Globus pallidus (tissue), 1 donor: ENCODE measurements around the gene MTREX.

Experiments used
- DNase-seq: peaks from one replicate; pipeline ENCODE4 v3.0.0-alpha.2; 2015; ENCODE audit warnings: low spot score

The MTREX gene

DNA sequence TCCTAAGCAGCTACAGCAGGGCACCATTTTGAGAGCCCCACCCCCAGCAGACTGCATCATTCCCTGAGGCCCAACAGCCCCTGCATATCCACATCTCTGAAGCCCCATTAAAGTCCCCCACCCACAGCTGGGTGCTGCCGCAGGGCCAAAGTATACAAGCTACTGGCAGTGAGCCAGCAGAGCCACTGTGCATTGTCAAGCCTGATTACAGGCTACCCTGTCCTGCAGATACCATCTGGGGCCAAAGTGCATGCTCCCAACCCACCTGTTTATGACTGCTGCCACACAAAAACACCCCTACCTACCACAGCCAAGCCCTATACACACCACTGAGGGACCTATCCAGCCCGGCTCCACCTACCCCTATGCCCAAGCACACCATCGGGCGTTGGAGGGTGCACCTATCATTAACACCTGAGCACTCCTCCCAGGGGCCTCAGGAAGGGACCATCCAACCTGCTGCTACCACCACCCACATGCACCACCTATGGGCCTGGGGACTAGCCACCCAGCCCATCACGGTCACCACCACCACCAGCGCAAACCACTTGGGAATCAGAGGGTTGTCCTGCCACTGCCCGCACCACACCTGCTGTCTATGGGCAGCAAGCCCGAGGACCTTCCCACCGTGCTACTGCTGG is 121.9 kb downstream of the MTREX start:
- DNase-seq, result no peak

DNA sequence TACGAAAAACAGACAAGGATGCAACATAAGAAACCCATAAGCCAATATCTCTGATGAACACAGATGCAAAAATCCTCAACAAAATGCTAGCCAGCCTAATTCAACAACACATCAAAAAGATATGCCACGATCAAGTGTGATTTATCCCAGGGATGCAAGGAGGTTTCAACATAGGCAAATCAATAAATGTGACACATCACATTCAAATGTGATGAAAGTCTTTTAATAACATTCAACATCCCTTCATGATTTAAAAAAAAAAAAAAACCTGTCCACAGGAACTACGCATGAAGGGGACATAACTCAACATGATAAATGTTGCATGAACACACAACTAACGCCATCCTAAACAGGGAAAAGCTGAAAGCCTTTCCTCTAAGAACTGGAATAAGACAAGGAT is 124.8 kb downstream of the MTREX start:
- DNase-seq, result no peak

DNA sequence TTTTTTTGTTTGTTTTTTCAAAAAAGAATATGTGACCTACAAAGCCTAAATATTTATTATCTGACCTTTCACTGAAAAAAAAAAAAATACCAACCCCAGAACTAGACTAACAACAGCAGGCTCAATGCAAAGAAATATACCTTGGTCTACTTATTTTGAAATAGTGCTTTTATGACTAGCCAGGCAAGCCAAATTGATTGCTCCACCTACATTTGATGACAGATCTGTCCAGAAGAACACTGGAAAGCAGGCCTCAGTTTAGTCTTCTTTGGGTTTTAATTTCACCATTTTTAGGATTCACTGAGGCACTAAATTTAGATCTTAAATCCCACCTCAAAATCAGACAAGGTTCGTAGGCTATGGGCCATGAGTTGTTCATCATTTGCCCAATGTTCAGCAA is 129.7 kb downstream of the MTREX start:
- DNase-seq, result no peak

DNA sequence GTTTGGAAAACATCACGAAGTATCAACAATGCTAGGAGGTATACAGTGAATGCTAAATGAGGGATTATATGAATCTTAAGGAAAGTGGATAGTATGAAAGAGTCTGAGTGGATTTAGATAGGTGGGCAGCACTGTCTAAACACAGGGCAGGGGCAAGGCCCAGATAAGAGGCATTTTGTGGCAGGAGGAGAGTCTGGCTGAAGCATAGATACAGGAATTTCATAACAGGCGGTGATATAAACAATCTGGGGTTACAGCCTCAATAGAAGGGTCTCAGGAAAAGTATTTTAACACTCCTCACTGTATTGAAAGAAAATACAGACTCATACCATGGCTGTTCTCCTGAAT is 130.0 kb downstream of the MTREX start:
- no peak for DNase-seq

DNA sequence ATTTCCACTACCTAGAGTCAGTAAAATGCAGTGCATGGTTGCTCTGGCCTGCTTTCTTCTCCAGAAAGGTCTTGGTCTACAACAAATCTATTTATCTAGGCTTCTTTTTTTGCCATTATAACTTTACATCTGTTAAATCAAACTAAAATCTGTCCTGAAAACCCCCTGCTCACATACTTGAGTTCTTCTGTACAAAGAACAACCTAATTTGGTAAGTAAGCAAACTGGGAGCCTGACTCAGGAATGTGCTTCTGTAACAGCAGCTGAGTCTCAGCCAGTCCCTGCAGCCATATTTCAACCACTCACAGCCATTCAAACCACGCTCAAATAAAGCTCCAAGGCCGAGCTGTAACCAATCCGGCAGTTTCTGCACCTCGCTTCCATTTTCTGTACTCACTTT is 131.2 kb downstream of the MTREX start:
- peak; percentile 56 for DNase-seq

DNA sequence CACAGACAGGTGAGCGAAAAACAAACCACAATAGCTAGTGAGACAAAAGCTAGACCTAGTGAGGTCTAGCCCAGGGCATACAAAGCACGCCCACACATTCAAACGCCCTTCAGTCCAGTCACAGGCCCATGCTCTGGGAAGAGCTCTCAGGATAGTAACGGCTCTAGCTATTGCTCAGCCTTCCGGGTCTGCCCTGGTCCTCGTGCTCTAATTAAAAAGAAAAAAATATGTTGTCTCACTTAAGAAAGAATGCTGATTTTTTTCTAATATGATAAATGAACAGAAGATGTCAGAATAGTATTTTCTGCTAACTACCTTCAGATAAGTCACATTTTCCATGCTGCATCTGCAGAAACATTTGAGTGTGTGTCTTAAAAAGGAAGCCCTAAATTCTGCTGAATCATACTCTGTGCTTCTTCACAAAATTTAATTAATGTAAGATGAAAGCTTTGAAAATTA is 132.4 kb downstream of the MTREX start:
- DNase-seq, result peak; percentile 40

DNA sequence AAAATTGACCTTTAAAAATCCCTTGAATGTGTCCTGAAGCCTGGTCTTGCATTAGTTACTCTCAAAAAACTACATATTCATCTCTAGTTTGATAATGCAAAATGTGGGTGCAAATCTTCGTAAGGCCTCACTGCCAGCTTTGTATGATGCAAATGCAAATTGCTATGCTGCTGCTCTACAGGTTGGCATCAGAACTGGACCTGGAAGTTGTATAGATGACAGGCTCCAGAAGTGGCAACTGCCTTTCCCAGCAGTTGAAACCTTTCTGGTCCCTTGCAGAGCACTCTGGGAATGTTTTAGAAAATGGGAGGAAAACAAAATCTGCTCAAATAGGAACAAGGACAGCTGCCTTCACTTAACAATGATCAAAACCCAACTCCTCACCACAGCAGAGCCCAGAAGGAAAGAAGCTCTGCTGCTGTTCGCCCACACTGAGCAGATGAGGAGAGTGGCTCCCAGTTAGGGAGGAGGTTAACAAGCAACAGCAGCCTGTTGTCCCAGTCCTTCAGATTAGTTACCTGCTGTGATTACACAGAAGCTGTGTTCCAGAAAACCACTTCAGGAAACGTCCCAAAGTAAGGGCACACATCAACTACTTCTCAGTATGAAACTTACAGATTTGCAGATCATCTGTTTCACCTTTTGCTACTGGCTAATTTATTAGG is 133.4 kb downstream of the MTREX start:
- no peak for DNase-seq

DNA sequence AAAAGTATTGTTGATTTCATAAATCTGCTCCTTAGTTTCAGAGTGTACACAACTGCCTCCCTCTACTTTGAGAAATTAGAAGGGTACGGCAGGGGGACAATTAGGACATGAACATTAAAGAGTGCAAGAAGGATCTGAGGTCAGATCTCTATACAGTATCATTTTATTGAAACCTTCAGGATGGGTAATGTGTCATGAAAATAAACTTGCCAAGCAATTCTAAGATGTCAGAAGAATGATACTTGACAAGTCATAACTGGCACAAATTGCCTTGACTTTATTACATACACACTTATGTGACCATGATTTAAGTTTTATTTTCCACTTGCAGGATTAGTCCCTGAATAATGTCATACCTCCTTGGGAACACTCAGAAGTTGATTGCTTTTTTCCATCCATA is 134.2 kb downstream of the MTREX start:
- DNase-seq, result no peak

DNA sequence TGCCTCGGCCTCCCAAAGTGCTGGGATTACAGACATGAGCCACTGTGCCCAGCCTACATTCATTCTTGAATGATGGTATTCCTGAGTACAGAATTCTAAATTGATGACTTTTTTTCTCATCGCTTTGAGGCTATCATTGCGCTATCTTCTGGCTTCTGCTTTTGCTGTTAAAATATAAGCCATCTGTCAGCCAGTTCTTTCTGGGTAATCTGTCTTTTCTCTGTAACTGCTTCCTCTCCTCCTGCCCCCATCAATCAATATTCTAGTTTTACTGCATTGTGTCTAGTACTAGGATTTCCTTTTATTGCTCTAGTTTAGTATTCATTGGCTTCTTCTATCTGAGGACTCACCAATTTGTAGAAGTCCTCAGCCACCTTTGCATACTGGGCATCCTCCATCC is 138.0 kb downstream of the MTREX start:
- DNase-seq, result no peak

DNA sequence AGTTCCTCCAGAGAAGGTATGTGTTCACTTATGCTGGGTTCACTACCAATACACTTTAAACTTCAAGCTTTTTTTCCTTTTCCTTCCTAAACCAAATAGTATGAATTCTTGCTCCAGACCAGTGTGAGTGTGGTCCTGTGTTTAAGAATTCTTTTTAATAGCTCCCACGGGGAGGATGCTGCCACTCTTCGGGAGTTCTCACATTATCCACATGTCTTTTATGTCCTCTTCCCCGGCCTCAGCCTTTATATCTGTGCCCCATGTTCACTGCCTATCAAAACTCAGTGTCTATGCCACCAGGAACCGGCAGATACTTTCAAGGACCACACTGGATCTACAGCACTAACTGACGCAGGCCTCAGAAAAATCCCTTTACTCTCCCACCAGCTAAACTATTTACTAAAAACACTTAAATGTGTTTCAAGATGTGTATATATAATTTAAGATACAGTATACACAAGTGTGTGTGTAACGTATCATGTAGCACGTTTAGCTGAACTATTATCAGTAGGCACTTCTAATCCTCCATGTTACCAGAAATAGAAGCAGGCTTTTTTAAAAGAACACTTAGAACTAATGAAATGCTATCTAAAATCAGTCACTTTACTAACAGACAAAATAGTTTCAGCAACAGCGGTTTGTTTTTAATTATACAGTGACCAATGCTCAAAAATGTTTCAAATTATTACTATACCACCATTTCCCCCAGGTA is 139.0 kb downstream of the MTREX start:
- no peak for DNase-seq

DNA sequence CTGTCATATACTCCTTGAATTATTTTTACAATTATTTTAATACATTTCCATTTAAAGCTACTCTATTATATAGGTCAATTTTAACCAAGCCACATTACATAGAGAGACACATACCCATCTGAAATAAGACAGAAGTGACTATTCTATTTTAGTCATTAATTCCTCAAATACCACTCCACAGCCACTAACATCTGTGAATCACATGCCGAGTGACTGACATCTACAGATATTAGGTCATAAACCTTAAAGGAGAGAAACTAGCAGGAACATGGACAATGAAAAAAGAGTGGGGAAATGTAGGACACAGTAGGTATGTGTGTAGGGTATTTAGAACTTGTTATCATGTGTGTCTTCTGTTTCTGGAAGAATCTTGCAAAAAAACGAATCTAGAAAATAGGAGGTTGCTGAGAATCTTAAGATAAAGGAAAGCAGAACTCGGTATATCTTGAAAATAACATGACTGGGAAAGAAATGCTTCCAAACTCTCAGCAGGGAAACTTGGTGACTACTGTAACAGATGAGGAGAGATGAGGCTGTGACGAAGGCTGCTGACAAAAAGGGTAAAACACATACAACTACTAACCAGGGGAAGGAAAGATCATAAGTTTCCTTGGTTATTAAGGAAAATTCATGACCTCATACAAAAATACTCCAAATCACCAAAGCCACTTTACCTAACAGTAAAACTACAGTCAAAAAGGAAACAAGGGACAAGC is 142.4 kb downstream of the MTREX start:
- DNase-seq, result no peak

DNA sequence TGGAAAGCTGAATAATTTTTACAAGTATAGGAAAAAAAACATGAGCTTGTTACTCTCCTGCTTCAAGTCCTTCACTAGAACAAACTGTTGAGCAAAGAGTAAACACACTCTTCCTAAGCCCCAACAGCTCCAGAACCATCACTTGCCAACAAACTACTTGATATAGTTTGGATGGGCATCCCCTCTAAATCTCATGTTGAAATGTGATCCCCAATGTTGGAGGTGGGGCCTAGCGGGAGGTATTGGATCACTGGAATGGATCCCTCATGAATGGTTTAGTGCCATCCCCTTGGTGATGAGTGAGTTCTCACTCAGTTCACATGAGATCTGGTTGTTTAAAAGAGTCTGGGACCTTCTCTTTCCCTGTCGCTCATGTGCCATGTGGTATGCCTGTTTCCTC is 144.2 kb downstream of the MTREX start:
- DNase-seq, result no peak

DNA sequence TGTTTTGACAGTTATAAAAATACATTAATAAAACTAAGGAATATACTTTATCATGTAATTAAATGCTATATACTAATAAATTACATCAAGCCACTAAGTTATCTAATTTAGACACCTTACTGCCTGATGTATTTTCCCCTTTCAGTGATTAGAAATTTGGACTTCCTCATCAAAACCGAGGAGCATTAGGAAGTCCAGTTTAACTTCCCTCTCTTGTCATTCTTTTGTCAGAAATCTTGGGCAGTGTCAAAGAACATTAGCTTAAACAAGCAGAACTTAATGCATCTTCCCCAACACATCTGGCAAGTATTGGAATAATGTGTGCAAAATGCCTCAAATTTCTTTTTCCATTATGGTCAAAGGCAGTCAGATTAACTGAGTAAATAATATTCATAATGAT is 145.4 kb downstream of the MTREX start:
- DNase-seq, result no peak

DNA sequence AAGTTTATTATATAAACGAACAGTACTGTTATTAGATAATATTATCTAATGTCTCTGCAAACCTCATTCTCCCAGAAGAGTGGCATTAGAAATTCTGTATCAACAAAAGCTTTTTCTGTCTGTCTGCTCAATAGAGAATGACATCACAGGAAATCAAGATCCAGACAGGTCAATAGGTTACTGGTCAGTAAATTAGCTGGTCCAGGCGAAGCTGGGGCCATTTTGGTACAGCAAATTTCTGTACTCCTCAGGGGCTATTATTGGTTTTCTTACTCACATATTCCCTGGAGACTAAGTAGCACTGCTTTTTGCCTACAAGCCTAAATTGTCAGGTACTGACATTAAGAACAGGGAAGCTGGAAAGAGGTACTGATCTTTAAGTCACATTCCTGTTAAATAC is 146.5 kb downstream of the MTREX start:
- DNase-seq, result no peak

DNA sequence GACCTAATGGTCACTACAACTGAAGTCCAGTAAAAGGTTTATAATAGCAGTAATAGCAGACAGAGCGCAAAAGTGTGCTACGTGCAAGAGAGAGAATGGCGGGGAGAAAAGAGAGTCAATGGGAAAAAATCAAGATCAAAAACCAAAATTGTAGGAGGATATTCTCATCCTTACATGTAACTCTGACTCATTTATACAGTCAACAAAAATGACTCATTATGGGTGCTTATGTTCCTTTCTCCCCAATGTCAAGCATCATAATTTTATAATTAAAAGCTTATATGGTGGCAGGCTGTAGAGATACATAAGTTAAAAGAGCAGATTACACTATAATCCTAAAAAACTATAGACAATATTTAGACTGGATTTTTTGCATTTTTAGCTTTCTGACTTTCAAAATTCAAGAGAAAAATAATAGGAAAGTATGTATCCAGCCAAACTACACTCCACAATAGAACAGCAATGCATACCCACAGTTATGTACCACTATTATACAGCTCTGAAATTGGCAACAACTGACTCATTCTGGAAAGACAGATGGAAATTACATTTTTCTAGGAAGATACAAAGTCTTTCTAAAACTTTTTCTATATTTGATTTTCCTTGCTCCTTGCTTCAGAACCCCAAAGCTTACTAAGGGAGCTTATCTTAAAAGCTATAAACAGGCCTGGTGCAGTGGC is 148.6 kb downstream of the MTREX start:
- no peak for DNase-seq

DNA sequence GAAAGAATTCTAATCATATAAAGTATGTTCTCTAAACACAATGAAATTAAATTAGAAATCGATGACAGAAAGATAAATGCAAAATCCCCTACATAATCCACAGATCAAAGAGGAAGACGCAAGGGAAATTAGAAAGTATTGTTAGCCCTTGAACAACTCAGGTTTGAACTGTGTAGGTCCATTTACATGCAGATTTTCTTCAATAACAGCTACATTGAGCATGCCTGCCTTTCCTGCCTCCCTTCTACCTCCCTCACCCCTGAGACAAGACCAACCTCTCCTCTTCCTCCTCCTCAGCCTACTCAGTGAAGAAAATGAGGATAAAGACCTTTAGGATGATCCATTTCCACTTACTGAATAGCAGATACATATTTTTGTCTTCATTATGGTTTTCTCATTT is 151.8 kb downstream of the MTREX start:
- no peak for DNase-seq

DNA sequence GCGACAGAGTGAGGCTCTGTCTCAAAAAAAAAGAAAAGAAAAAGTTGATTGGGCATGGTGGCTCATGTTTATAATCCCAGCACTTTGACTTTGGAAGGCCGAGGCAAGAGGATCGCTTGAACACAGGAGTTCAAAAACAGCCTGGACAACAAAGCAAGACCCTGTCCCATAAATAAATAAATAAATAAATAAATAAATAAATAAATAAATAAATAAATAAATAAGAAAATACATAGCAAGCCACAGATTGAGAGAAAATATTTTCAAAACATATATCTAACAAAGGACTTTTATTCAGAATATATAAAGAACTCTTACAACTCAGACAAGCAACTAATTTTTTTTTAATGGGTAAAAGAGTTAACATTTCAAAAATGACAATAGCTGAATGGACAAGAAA is 155.8 kb downstream of the MTREX start:
- DNase-seq, result no peak

DNA sequence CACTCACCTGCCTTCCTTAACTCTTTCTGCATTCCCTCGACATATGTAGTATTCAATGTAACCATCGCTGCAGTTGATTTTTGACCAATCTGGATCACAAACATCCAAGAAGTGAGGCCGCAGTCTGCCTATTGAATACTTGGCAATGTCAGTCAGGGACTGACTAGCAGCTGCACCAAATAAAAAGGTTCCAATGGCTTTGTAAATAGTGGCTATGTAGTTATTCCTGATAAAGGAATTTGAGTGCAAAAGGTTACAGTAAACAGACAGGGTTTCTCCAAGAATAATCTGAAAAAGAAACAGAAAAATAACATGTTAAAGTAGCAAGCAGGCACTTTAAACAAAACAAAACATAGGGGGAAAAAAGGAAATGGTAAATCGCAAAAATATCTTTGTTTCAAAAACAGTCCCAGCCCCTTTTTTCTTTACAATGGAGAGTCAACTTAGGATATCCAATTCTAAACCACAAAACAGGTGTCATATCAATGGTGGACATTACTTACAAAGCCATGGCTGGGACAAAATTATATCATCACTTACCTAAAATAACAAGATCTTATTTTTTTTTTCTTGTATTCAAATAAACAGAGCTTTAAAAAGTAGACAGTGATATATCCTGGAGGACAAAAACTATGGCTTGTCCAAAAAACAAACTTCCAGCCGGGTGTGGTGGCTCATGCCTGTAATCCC is 160.2 kb downstream of the MTREX start:
- no peak for DNase-seq

DNA sequence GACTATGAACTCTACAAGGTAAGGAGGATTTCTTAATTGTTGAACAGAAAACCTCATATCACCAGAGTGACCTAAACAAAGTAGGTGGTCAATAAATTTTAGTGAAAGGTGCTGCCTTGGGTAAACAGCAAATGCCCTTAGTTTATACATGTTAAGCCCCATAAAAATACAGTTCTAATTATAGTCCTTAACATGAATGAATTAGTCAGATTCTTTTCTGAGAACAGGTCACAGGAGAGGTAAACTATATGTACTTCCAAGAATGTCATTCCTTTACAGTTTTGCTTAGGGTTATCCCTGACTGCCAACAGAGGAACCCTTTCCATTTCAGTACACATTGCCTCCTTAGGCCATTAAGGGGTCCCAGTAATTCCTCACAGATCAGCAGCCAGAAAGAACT is 162.1 kb downstream of the MTREX start:
- DNase-seq, result no peak

DNA sequence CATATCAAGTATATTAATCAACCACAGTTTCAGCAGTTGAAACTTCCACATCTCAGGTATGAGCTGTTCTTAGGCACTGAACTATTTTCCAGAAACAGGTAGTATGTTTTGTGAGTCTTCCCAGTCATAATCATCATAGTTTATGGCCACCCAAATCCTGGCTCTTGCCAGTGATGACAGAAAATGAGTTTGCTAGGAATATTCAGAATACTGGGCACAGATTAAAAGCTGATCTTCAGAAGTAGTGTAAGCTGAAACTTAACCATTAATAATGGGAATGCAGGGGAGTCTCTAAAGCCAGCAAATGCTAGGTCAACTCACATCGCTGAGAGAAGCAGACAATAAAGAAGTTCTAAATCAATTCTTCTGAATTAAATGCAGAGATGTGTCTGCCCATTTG is 162.5 kb downstream of the MTREX start:
- no peak for DNase-seq

DNA sequence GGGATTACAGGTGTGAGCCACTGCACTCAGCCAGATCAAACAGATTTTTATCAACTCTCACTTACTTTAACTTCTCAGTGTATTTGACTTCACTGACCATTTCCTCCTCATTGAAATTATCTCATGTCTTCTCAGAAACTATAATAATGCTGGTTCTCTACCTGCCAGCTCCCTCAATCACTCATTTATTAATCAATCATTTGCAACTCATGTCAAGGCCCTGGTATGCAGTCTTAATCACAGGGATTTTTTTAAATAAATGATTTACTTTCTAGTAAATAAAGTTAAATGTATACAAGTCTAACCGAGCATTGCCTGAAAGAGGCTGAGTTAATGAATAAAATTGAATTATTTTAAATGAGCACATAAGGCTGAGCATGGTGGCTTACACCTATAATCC is 163.7 kb downstream of the MTREX start:
- no peak for DNase-seq

DNA sequence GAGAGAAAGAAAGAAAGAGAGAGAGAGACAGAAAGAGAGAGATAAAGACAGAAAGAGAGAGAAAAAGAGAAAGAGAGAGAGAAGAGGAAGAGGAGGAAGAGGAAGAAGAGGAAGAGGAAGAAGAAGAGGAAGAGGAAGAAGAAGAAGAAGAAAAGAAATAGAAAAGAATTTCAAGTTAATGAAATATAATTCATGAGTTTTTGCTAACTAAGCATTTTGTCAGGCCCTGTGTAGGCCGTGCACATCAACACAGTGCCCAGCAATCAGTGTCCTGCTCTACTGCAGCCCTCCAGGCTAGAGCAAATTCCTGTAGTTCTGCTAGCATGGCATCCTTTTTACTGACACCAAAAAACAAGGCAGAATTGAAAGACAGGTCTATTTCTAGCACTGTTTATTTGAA is 164.9 kb downstream of the MTREX start:
- DNase-seq, result no peak
